ENCODE results near the gene NEDD4. TPM values are rescaled to one million over a fixed set of nuclear protein-coding genes. Genes with fewer than 3 reads are reported as not detected.

Gene NEDD4
- total and polyA plus RNA-seq, 2 of the 4 experiments (the other 2 are of a cell fraction) = 27.4 to 80.7 TPM

DNA sequence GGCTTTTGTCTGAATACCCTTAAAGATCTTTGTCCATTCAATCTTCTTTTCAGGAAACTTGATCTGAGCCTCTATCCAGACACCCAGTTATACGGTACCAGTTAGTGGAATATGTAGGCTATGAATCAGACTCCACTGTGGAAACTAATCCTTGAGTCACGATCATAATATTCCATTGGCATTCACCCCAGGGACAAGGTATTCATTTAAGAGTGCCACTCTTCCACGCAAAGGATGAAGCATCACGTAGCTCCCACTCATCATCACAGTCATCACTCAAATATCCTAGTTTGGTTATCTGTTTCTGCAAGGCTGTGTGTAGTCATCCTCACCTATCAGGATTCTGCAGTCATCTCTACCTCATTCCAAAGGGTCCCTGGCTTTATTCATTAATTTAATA lies 85.6 kb downstream of the NEDD4 start:
- H3K27me3 ChIP-seq (ENCODE audit: control insufficient read depth, insufficient read depth, low read length) = no peaks in the 10 kb centered on the region
- no peak overlapping the region for H2BK15ac ChIP-seq (ENCODE audit: low read depth, low read length)
- peak overlapping the region; percentile 92 for H2BK120ac ChIP-seq (ENCODE audit: low read depth, low read length)
- in situ Hi-C loops (cut with MboI; ENCODE audit: low sequenced_read_pairs) = no loop called here
- peak; percentile 88 for ATAC-seq (ENCODE audit: low read depth)
- intact Hi-C loops (cut with micrococcal nuclease) = no loop called here
- peak overlapping the region; percentile 83 for H3K18ac ChIP-seq (ENCODE audit: low read depth, low read length)
- no peak overlapping the region for H2AK5ac ChIP-seq (ENCODE audit: low read depth, low read length)
- peak overlapping the region; percentile 79; the same call in 1 of the 2 replicates for H3K9ac ChIP-seq (ENCODE audit: low read depth, low read length)
- peak overlapping the region; percentile 9; the same call in 1 of the 2 replicates for H3K4me3 ChIP-seq (ENCODE audit: insufficient read depth, low read depth, low read length)
- no peak overlapping the region for H2AFZ ChIP-seq (replicated peaks; ENCODE audit: low read length, poor library complexity)
- H4K5ac ChIP-seq (ENCODE audit: low read depth, low read length) = peak overlapping the region; percentile 33; the same call in 1 of the 2 replicates
- H4K20me1 ChIP-seq (ENCODE audit: insufficient read depth, low read length) = no peaks in the 10 kb centered on the region
- ChIA-PET CTCF (interaction anchor here (0.6 to 0.7 kb wide), 4 partner anchors 10 to 132 kb away, joined by 3 to 5 read pairs (median 4); no protein-coding TSS in a partner anchor), POLR2A (ENCODE audit: unreplicated experiment) (no interaction called here)
- H3K9me3 ChIP-seq (ENCODE audit: control insufficient read depth, insufficient read depth, low read length) = no peaks in the 10 kb centered on the region
- H3K79me1 ChIP-seq (ENCODE audit: low read depth in 1 of 2, low read length in 2 of 2) = peaks cover 13 to 41% of the 10 kb centered on the region in 2 experiments
- dilution Hi-C loops (cut with HindIII; ENCODE audit: low sequenced_read_pairs, unreplicated experiment) = no loop called here
- H2BK5ac ChIP-seq (ENCODE audit: low read depth, low read length, poor library complexity, severe bottlenecking) = peak overlapping the region; percentile 99
- peak overlapping the region; percentile 85 for H3K4me2 ChIP-seq (ENCODE audit: low read depth, low read length)
- peak overlapping the region; percentile 95 for H3K56ac ChIP-seq (ENCODE audit: extremely low read depth, insufficient read depth, low read length)
- no peak overlapping the region for H2AK9ac ChIP-seq (replicated peaks; ENCODE audit: low read depth, low read length, poor library complexity)
- TF ChIP-seq CEBPB (IDR thresholded peaks at IDR 0.05; ENCODE audit: low read depth, low read length) (peak; percentile 58; the same call in 1 of the 2 replicates), BHLHE40 (IDR thresholded peaks at IDR 0.05; ENCODE audit: low read depth, low read length) (peak; percentile 60; the same call in 1 of the 2 replicates), MAZ (IDR thresholded peaks at IDR 0.05; ENCODE audit: borderline replicate concordance, low read depth, low read length) (no peak), FOS (IDR thresholded peaks at IDR 0.05; ENCODE audit: low read depth, low read length) (peak; percentile 92)
- TF ChIP-seq, protein P1, sequence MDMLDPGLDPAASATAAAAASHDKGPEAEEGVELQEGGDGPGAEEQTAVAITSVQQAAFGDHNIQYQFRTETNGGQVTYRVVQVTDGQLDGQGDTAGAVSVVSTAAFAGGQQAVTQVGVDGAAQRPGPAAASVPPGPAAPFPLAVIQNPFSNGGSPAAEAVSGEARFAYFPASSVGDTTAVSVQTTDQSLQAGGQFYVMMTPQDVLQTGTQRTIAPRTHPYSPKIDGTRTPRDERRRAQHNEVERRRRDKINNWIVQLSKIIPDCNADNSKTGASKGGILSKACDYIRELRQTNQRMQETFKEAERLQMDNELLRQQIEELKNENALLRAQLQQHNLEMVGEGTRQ (IDR thresholded peaks at IDR 0.05; ENCODE audit: low read depth, low read length) = no peak
- BruUV-seq (replicated peaks) = no TSS peak
- H3K4me1 ChIP-seq (ENCODE audit: control insufficient read depth, insufficient read depth, low read length) = peaks cover 24% of the 10 kb centered on the region
- H4K91ac ChIP-seq (ENCODE audit: insufficient read depth, low read depth, low read length) = peak overlapping the region; percentile 61; the same call in 1 of the 2 replicates
- H4K8ac ChIP-seq (ENCODE audit: low read depth in 2 of 2, low read length in 2 of 2) = peak overlapping the region; percentile 58 to 89; a peak in 2 of 4 replicates
- H3K4ac ChIP-seq (ENCODE audit: low read depth, low read length) = peak overlapping the region; percentile 84; the same call in 1 of the 2 replicates
- peaks cover 11% of the 10 kb centered on the region for H3K9me1 ChIP-seq (ENCODE audit: insufficient read depth, low read length)
- peak overlapping the region; percentile 78; the same call in 1 of the 2 replicates for H3K14ac ChIP-seq (replicated peaks; ENCODE audit: low read depth, low read length)
- peak overlapping the region; percentile 90; the same call in 1 of the 2 replicates for H3K27ac ChIP-seq (ENCODE audit: insufficient read depth, low read length)
- no CpG with 5 or more reads among the region's 4 CpGs for WGBS, 2 experiments (ENCODE audit: extremely low coverage in 2 of 2, insufficient read length in 1 of 2)
- H2BK20ac ChIP-seq (ENCODE audit: low read depth, low read length) = peak overlapping the region; percentile 79; the same call in 1 of the 2 replicates
- peak; percentile 99 for DNase-seq
- H3K23ac ChIP-seq (ENCODE audit: low read depth, low read length) = peak overlapping the region; percentile 87; the same call in 1 of the 2 replicates
- no peaks in the 10 kb centered on the region; the same call in 1 of the 2 replicates for H3K36me3 ChIP-seq (ENCODE audit: control insufficient read depth, insufficient read depth, low read length)

All from IMR-90 (cell line).